HUES64 (cell line): ENCODE results near the gene RRBP1.

Source experiments
- H3K27ac ChIP-seq: 2 replicates; pipeline ENCODE4 v1.7.0; 2013; ENCODE audit warnings: low read depth, low read length, inconsistent platforms
- H3K27me3 ChIP-seq: 2 replicates; pipeline ENCODE4 v1.6.1; 2013; ENCODE audit warnings: mild to moderate bottlenecking, low read length; ENCODE audit not compliant: insufficient read depth
- H3K36me3 ChIP-seq: 2 replicates; pipeline ENCODE4 v1.6.1; 2013; ENCODE audit warnings: mild to moderate bottlenecking, low read length; ENCODE audit not compliant: insufficient read depth
- H3K4me1 ChIP-seq: 2 replicates; pipeline ENCODE4 v1.6.1; 2013; ENCODE audit warnings: mild to moderate bottlenecking, low read length, moderate library complexity; ENCODE audit not compliant: insufficient read depth
- H3K4me3 ChIP-seq: 2 replicates; pipeline ENCODE4 v1.5.1; 2013; ENCODE audit warnings: mild to moderate bottlenecking, low read length, moderate library complexity
- H3K9ac ChIP-seq: 2 replicates; pipeline ENCODE4 v1.6.1; 2013; ENCODE audit warnings: mild to moderate bottlenecking, low read depth, low read length
- H3K9me3 ChIP-seq: 2 replicates; pipeline ENCODE4 v1.6.1; 2013; ENCODE audit warnings: low read depth, low read length; ENCODE audit not compliant: insufficient read depth
- WGBS: fragments of 150-250, 120-280 bp; methylation state at CpG from one replicate; pipeline ENCODE4 v1.1.7; 2013; ENCODE audit warnings: missing lambda C conversion rate; 5-methylcytosine and 5-hydroxymethylcytosine counted together

RRBP1 gene

GRCh38 chr20:17645546-17646208 is 36.4 kb downstream of the RRBP1 start:
- Histone ChIP-seq H3K9ac (no peak overlapping the region), H3K4me1 (peaks cover 12% of the 10 kb centered on the region), H3K9me3 (no peaks in the 10 kb centered on the region), H3K27ac (no peak overlapping the region), H3K36me3 (peaks cover 27% of the 10 kb centered on the region), H3K27me3 (no peaks in the 10 kb centered on the region), H3K4me3 (no peak overlapping the region)
- 92% methylated on average over 10 of the region's 10 CpGs for WGBS

- H3K36me3 ChIP-seq, result peaks cover 30% of the 10 kb centered on the region
- 96% methylated on average over 14 of the region's 14 CpGs for WGBS
- H3K4me1 ChIP-seq, result peaks cover 12% of the 10 kb centered on the region
- no peak overlapping the region for H3K27ac ChIP-seq
- no peak overlapping the region for H3K9ac ChIP-seq
- no peaks in the 10 kb centered on the region for H3K27me3 ChIP-seq
- H3K9me3 ChIP-seq, result no peaks in the 10 kb centered on the region
- no peak overlapping the region for H3K4me3 ChIP-seq
These were observed 37.0 kb downstream of the RRBP1 start for GRCh38 chr20:17645010-17645409.

- WGBS, result 95% methylated on average over 13 of the region's 13 CpGs
- H3K9ac ChIP-seq, result no peak overlapping the region
- H3K4me3 ChIP-seq, result no peak overlapping the region
- H3K9me3 ChIP-seq, result no peaks in the 10 kb centered on the region
- H3K4me1 ChIP-seq, result peaks cover 9% of the 10 kb centered on the region
- H3K36me3 ChIP-seq, result peaks cover 32% of the 10 kb centered on the region
- H3K27ac ChIP-seq, result no peak overlapping the region
- H3K27me3 ChIP-seq, result no peaks in the 10 kb centered on the region
These were observed 37.6 kb downstream of the RRBP1 start for GRCh38 chr20:17644451-17644850.

GRCh38 chr20:17643531-17644188 is 38.4 kb downstream of the RRBP1 start:
- Histone ChIP-seq H3K4me3 (no peak overlapping the region), H3K4me1 (peaks cover 9% of the 10 kb centered on the region), H3K9me3 (no peaks in the 10 kb centered on the region), H3K27me3 (no peaks in the 10 kb centered on the region), H3K36me3 (peaks cover 40% of the 10 kb centered on the region), H3K9ac (0 out of 2 replicates have a peak overlapping the region, but pooled peaks have one; percentile 5), H3K27ac (no peak overlapping the region)
- WGBS, result 93% methylated on average over 10 of the region's 10 CpGs

DNA sequence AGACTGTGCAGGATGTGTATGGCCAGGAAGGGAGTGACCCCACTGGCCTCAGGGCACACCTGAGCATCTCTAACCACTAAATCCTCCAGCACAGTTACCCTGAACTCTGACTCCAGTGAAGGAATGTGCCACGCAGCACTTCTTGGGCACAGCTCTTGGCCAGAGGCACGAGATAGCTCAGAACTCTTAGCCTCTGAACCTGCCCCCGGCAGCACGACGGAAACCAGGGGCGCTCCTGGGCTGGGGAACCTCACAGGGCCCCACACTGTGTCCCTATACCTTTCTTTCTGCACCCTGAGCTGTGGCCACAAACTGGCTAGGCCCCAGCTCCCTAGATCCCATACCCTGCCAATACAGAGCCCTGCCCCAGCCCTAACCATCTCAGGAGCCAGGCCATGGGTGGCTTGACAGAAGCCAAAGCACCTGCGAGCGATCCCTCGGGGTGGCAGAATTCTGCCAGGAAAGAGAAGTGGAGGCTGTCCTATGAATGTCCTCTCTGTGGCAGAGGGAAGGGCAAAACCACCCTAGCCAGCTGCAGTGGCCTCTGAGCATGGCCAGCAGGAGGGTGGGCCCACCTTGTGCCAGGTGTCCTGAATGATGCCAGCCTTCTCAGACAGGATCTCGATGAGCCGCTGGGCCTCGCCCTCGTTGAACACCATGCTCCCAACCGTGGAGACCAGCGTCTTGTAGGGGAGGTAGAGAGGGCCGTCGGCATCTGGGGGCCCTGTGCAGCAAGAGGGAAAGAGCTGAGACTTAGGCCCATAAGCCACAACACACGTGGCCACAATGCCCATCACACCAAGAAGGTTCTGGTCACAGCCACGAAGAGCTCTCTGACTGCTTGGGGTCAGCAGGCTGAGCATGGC is 39.4 kb downstream of the RRBP1 start:
- Histone ChIP-seq H3K4me1 (peaks cover 3% of the 10 kb centered on the region), H3K27me3 (no peaks in the 10 kb centered on the region), H3K27ac (no peak overlapping the region), H3K36me3 (peaks cover 45% of the 10 kb centered on the region), H3K9me3 (no peaks in the 10 kb centered on the region), H3K4me3 (no peak overlapping the region), H3K9ac (no peak overlapping the region)
- WGBS, result 91% methylated on average over 19 of the region's 19 CpGs

DNA sequence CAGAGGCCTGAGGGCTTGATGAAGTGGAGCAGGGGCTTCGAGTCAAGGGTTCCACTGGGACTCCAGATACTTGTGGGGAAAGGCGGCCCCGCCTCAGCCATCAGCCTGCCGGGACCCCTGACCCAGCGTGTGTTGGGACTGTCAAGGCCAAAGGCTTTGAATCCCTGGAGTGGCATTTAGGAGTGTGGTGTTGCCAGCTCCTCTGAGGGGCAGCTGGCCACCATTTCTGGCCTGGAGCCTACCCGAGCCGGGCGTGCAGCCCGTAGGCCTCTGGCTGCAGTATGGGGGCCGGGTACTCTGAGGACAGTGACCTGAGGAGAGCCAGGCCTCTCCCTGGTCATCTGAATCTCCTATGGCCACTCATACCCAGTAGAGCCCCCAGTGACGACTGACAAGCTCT is 40.0 kb downstream of the RRBP1 start:
- WGBS, result 89% methylated on average over 11 of the region's 11 CpGs
- no peaks in the 10 kb centered on the region for H3K27me3 ChIP-seq
- no peaks in the 10 kb centered on the region for H3K9me3 ChIP-seq
- H3K36me3 ChIP-seq, result peaks cover 49% of the 10 kb centered on the region
- peaks cover 3% of the 10 kb centered on the region for H3K4me1 ChIP-seq
- H3K4me3 ChIP-seq, result no peak overlapping the region
- H3K27ac ChIP-seq, result no peak overlapping the region
- H3K9ac ChIP-seq, result no peak overlapping the region

DNA sequence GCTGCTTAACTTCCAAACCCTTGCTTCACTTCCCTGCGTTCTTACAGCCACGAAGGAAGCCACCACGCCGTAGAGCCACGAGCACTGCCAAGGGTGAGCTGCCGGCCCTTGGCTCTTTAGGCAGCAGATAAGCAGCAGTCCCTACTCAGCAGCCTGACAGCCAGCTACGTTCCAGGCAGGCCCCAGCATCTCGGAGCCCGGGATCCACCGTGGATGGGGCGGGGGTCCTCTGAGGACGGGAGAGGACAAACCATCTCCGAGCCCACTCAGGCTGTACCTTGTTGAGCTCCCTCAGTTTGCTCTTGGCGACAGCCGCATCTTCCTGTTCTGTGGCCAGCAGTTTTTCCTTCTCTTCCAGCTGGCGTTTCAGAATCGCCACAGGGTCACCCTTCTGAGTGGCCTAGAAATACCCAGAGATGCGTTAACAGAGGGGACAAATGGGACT is 40.5 kb downstream of the RRBP1 start:
- Histone ChIP-seq H3K27ac (no peak overlapping the region), H3K4me3 (no peak overlapping the region), H3K9me3 (no peaks in the 10 kb centered on the region), H3K27me3 (no peaks in the 10 kb centered on the region), H3K4me1 (peaks cover 3% of the 10 kb centered on the region), H3K9ac (no peak overlapping the region), H3K36me3 (peaks cover 49% of the 10 kb centered on the region)
- WGBS, result 95% methylated on average over 18 of the region's 18 CpGs

DNA sequence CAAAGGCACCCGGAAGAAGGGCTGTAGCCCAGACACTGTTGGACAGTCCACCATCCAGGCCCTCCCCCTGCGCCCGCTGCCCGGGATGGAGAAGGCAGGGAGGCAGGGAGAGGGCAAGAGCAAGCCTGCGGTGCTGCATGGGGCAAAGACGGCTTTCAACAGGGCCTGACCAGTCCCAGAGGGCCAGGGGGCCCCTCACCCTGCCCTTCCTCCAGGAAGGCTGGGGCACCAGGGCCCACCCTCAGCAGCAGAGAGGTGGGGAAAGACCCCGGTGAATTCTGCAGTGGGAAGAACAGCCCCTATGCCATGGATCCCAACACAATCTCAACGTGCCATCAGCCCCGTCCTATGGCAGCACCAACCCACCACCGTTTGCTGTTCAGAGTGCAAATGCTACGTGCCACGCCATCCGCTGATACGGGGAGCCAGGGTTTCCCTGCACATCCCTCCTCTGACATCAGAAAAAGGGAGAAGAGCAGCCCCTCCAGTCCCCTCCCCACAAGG is 41.1 kb downstream of the RRBP1 start:
- no peak overlapping the region for H3K27ac ChIP-seq
- no peak overlapping the region for H3K4me3 ChIP-seq
- peaks cover 3% of the 10 kb centered on the region for H3K4me1 ChIP-seq
- H3K36me3 ChIP-seq, result peaks cover 55% of the 10 kb centered on the region
- no peaks in the 10 kb centered on the region for H3K9me3 ChIP-seq
- no peak overlapping the region for H3K9ac ChIP-seq
- H3K27me3 ChIP-seq, result no peaks in the 10 kb centered on the region
- WGBS, result 96% methylated on average over 14 of the region's 14 CpGs

DNA sequence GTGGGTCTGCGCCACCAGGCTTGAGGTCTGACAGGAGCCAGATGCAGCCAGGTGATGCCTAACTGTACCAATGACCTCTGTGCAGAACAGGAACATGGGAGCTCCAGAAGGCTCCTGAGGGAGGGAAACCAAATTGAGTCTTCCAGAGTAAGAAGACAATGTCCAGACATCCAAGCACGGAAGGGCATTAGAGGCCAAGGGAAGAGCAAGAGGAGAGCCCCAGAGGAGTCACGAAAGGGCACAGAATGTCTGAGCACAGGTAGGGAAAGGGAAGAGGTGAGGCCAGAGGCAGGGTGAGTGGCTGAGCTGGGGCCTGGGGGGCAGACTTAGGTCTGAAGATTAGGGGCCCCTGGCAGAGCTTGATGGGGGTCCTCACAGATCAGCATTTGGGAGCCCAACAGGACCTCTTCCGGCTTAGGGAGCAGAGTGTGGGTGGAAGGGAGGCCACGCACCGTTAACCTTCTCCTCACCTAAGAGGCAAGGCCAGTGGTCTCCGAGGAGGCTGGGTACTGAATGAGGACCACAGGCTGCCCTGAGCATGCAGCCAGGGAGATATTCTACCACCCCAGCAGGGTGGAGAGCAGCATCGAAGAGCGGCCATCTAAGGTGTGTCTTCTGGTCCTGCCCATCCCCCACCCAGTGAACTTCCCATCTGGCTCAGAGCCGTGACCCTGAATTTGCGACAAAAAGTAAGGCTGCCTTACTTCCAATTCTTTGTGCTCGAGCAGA is 41.7 kb downstream of the RRBP1 start:
- no peak overlapping the region for H3K9ac ChIP-seq
- H3K27ac ChIP-seq, result no peak overlapping the region
- no peaks in the 10 kb centered on the region for H3K9me3 ChIP-seq
- no peak overlapping the region for H3K4me3 ChIP-seq
- WGBS, result 95% methylated on average over 12 of the region's 12 CpGs
- no peaks in the 10 kb centered on the region for H3K27me3 ChIP-seq
- peaks cover under 1% of the 10 kb centered on the region; the same call in 1 of the 2 replicates for H3K4me1 ChIP-seq
- peaks cover 61% of the 10 kb centered on the region for H3K36me3 ChIP-seq

DNA sequence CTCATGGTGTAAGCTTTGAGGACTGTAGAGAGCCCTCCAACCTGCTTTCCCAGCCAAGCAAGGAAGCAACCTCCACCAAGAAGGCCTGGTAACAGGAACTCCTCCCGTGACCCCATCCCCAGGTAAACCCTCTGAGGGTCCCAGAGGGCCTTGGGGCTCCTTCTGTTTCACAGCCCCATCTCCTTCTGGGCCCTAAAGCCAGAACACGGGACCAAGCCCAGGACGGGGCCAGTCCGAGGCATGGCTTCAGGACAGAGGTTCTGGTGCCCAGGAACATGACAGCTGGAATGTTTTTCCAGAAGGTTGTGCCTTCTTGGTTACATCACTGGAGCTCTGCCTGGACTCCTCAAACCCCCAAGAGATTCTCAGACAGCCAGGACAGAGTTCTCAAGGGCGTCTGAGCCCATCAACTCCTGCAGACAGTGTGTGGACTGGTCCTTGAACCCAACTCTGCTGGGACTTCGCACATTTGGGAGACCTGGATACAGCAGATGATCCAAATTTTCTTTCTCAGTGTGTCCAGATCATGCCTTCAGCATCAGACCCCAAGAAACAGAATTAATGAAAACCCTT is 43.1 kb downstream of the RRBP1 start:
- Histone ChIP-seq H3K4me3 (no peak overlapping the region), H3K27me3 (no peaks in the 10 kb centered on the region), H3K9ac (no peak overlapping the region), H3K27ac (no peak overlapping the region), H3K9me3 (no peaks in the 10 kb centered on the region), H3K36me3 (peaks cover 75% of the 10 kb centered on the region), H3K4me1 (no peaks in the 10 kb centered on the region)
- 94% methylated on average over 6 of the region's 6 CpGs for WGBS
